PFSK-1 (cell line): ENCODE data around the gene SUSD6.

Source experiments
- FOXP2 ChIP-seq: optimal IDR thresholded peaks from 2 replicates; pipeline ENCODE3; 2011; ENCODE audit warnings: borderline replicate concordance, control low read depth, inconsistent platforms; ENCODE audit not compliant: insufficient read depth; ENCODE audit errors: extremely low read length, extremely low read depth
- POLR2AphosphoS5 ChIP-seq: IDR thresholded peaks from 2 replicates; pipeline ENCODE4 v1.6.1; 2012; ENCODE audit warnings: low read depth, mild to moderate bottlenecking, control low read depth, low read length, moderate library complexity
- REST ChIP-seq, 2 experiments: IDR thresholded peaks; 2 replicates each; pipeline versions ENCODE4 v1.6.1 to v1.8.0; 2011 to 2012; ENCODE audit warnings: low read depth in 2 of 2, low read length in 2 of 2, control low read depth in 1 of 2, inconsistent platforms in 1 of 2, mild to moderate bottlenecking in 1 of 2, moderate library complexity in 1 of 2; ENCODE audit not compliant: insufficient read depth in 1 of 2
- SIN3A ChIP-seq: IDR thresholded peaks from 2 replicates; pipeline ENCODE4 v1.6.1; 2012; ENCODE audit warnings: mild to moderate bottlenecking, low read length, moderate library complexity, borderline replicate concordance; ENCODE audit not compliant: insufficient read depth
- TAF1 ChIP-seq: IDR thresholded peaks from 2 replicates; pipeline ENCODE4 v1.6.1; 2012; ENCODE audit warnings: low read length, control low read depth, borderline replicate concordance; ENCODE audit not compliant: insufficient read depth

The SUSD6 gene

GRCh38 chr14:69610874-69611171 lies 573 bp upstream of the SUSD6 start:
- TF ChIP-seq TAF1 (no peak), POLR2AphosphoS5 (no peak), FOXP2 (no peak), SIN3A (no peak)

GRCh38 chr14:69612014-69612782 lies 802 bp downstream of the SUSD6 start:
- TF ChIP-seq FOXP2, result no peak
- no peak for TF ChIP-seq POLR2AphosphoS5
- TF ChIP-seq REST (IDR thresholded peaks at IDR 0.05; ENCODE audit: insufficient read depth in 1 of 2, low read depth in 2 of 2, low read length in 2 of 2), result no peak
- no peak for TF ChIP-seq TAF1
- no peak for TF ChIP-seq SIN3A

- TF ChIP-seq POLR2AphosphoS5 (no peak), FOXP2 (no peak), SIN3A (no peak), TAF1 (no peak), REST (IDR thresholded peaks at IDR 0.05; ENCODE audit: insufficient read depth in 1 of 2, low read depth in 2 of 2, low read length in 2 of 2) (no peak)
Measured at GRCh38 chr14:69612783-69613130, 1.4 kb downstream of the SUSD6 start.

GRCh38 chr14:69613312-69614073 lies 2.1 kb downstream of the SUSD6 start:
- TF ChIP-seq REST (IDR thresholded peaks at IDR 0.05; ENCODE audit: insufficient read depth in 1 of 2, low read depth in 2 of 2, low read length in 2 of 2), result no peak

GRCh38 chr14:69614592-69614991 lies 3.2 kb downstream of the SUSD6 start:
- TF ChIP-seq REST (IDR thresholded peaks at IDR 0.05; ENCODE audit: insufficient read depth in 1 of 2, low read depth in 2 of 2, low read length in 2 of 2), result no peak
- no peak for TF ChIP-seq POLR2AphosphoS5
- TF ChIP-seq TAF1, result no peak
- no peak for TF ChIP-seq SIN3A
- no peak for TF ChIP-seq FOXP2
